Fibroblast of villous mesenchyme (primary cell): ENCODE results near the gene ANKRD13A. TPM values are rescaled to one million over a fixed set of nuclear protein-coding genes. Genes with fewer than 3 reads are reported as not detected.

ENCODE experiments used
- DNase-seq: peaks from one replicate; pipeline ENCODE4 v3.0.0-alpha.2; 2010; ENCODE audit warnings: low read depth
- H3K4me3 ChIP-seq: 2 replicates; pipeline ENCODE4 v1.5.1; 2011; ENCODE audit warnings: low read depth, mild to moderate bottlenecking, low read length
- total RNA-seq: library from RNA; depleted of rRNA; stranded (reverse); fragments of >200 nt; gene quantifications from 2 replicates; pipeline ENCODE4 v1.2.3, GENCODE V29; 2012
- TF ChIP-seq, protein P1 (sequence below): IDR thresholded peaks from 2 replicates; pipeline ENCODE4 v1.5.1; 2012; ENCODE audit warnings: low read depth, mild to moderate bottlenecking, low read length; ENCODE audit not compliant: insufficient read depth

Gene ANKRD13A
- total RNA-seq, 1 donor: 195 TPM

DNA sequence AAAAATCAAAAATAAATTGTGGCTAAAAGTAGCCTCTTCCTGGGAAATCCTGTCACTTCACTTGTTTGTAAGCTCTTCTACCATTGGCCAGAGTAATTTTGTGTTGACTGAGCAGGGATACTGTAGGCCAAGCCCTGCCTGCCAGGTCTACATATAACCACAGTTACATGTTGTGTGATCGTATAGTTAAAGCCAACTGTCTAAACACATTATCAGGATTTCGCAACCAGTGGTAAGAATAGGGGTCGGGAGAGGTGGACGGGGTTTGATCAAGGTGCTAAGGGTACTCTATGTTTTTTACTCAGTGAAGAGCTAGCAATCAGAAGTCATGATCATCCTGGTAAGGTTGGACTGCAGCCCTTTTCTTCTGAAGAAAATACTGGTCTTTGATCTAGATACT, 13.4 kb downstream of the ANKRD13A start:
- DNase-seq: no peak
- TF ChIP-seq, protein P1, sequence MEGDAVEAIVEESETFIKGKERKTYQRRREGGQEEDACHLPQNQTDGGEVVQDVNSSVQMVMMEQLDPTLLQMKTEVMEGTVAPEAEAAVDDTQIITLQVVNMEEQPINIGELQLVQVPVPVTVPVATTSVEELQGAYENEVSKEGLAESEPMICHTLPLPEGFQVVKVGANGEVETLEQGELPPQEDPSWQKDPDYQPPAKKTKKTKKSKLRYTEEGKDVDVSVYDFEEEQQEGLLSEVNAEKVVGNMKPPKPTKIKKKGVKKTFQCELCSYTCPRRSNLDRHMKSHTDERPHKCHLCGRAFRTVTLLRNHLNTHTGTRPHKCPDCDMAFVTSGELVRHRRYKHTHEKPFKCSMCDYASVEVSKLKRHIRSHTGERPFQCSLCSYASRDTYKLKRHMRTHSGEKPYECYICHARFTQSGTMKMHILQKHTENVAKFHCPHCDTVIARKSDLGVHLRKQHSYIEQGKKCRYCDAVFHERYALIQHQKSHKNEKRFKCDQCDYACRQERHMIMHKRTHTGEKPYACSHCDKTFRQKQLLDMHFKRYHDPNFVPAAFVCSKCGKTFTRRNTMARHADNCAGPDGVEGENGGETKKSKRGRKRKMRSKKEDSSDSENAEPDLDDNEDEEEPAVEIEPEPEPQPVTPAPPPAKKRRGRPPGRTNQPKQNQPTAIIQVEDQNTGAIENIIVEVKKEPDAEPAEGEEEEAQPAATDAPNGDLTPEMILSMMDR: no peak
- no peak overlapping the region for H3K4me3 ChIP-seq

DNA sequence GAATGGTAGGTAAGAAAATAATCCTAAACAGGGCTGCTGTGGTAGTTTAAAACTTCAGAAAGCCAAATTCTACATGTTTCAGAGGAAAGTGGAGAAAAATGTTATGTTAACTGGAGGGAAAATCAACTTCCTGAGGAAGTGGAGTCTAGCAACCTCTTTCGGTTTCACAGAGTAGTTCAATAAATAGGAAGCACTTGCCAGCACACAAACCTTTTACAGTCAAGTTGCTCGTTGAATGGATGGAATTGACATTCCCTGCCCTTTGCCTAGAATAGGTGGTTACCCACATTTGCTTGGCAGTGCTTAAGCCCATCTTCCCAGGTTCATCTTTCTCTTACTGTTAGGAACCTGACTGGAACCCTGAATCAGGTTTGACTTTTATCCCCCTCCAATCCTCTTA, 15.9 kb downstream of the ANKRD13A start:
- TF ChIP-seq, protein P1: no peak
- no peak overlapping the region for H3K4me3 ChIP-seq
- no peak for DNase-seq

DNA sequence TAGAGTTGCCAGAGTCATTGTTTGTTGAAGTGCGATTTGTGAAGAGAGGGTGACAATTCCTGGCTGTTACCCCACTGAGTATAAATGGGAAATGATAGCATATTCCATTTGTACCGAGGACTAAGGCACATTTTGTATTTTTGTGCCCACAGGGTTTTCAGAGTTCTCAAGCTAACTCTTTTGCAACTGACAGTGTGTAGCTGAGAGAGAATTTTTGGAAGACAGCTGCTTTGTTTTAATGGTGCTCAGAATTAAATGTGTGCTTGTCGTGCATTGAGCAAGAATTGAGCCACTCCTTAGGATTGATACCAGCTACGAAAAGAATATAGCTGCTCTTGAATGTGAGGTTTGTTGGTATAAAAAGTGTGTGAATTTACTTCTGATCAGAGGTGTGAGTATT, 21.7 kb downstream of the ANKRD13A start:
- TF ChIP-seq, protein P1: no peak
- H3K4me3 ChIP-seq: no peak overlapping the region
- DNase-seq: no peak

DNA sequence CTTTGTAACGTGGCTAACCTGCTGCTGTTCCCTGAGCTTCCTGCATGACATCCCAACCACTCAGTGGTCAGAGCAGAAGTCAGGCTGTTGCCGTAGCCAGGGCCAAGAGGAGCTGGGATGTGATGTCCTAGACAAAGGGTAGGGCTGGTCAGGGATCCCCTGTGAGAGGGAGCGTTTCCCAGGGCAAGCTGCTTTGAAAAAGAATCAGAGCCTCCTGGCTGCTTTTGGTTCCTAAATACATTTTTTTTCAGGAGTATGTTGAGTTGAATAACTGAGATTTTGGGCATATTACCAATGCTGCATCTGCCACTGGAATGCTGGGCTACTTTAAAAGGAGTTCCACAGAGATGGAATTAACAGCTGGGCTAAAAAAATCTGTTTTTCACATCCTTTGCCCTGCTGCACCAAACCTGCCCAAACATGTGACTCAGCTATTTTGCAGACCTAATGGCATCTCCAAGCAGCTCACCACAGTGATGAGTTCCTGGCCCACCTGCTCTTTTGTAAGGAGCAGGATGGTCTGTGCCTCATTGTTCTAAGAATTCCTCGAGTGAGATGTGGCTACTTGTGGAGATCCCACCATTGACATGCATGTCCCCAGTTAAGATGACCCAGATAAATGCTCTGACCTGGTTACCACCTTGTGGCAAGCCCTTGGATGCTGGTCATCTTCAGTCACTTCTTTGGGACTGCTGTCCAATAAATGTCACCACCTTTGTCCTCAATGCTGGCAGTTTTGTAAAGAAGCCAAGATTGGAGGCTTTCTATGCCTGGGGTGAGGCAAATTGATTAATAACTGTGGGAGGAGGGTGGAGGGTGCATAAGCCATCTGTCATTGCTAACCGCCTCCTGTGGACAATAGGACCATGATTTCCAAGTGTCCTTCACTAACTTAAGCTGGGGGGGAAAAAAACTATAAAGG, 24.1 kb downstream of the ANKRD13A start:
- DNase-seq: no peak
- TF ChIP-seq, protein P1: no peak
- no peak overlapping the region for H3K4me3 ChIP-seq

DNA sequence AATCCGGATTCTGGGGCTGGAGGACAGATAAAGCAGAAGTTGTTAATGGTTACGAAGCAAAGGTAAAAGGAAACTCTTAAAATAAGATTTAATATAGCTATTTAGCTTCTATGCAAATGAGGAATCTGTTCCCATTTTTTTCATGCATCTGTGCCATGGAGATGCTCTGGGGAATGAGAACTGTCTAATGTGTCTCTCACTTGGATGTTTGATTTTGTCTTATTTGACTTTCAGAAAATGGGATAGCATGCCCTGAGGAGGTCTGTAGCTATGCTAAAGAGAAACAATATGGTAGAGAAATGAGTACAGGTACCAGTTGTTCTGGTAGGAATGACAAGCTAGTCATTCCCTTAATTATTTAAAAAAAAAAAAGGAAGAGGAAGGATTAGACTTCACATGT, 24.8 kb downstream of the ANKRD13A start:
- no peak for DNase-seq
- TF ChIP-seq, protein P1: no peak
- no peak overlapping the region for H3K4me3 ChIP-seq

DNA sequence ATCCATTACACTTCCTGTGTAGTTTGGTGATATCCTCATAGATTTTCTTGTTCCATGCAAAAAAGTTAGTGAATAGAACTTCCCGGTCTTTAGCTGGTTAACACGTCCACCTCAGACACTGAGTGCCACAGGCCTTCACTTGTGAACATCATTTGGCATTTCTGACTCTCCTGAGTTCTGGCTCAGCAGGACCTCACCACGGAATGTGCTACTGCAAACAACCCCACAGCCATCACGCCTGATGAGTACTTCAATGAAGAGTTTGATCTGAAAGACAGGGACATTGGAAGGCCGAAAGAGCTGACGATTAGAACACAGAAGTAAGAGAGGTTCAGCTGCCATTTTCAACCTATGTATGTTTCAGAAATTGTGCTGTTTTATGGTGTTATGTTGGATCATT, 29.1 kb downstream of the ANKRD13A start:
- H3K4me3 ChIP-seq: no peak overlapping the region
- DNase-seq: no peak
- TF ChIP-seq, protein P1: no peak
